Hippocampal formation (tissue), 2 donors: Measurements from ENCODE around the gene TSPAN10.
"Not testable (repeated sequence)": the region's sequence is repeated elsewhere in the genome, so short reads cannot be mapped to it uniquely, and the experiment has no call there.

Source experiments
- DNase-seq, 2 donors: peaks; one replicate each; lab custom pipeline; 2025; lab: John Stamatoyannopoulos, UW

TSPAN10 gene

DNA sequence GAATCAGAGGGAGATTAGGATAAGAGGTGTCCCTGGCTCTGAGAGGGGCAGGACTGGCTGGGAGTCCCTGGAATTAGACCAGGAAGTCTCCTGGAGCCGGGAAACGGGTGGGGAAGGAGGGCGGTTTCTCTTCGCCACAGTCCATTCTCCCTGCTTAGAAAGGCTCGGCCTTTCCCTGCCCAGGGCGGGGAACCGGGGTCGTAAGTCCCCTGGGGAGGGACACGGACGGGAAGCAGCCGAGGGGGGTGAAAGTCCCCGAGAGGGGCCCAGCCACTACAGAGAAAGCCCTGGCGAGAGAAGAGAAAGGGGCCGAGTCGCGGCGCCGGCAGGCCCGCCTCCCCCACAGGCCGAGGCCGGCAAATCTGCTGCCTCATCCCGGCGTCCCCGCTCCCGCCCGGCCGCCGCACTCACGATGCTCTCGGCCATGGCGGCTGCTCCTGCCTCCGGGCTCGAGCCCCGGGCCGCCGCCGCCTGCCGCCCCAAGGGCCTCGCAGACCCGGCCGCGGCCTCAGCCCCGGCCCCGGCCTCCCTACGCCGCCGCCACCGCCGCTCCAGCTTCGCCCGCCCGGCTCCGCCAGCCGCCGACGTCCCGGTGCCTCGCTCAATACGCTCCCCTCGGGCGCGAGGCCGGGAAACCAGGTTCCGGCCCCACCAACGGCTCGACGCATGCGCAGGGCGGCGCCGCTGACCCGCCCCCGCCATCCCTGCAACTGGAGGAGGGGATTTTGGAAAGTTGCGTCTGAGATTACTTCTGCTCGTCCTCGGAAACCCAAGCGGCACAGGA, at the start of gene TSPAN10, which contains the start of gene NPLOC4:
Gene TSPAN10, plus strand, starts transcription at position 692 of the 784 bp plus-strand sequence. CDS start 5,217 bp downstream, outside the sequence.
Gene NPLOC4, minus strand, starts transcription at position 608 of the 784 bp plus-strand sequence. Its CDS starts 182 bp downstream, at position 426.
- DNase-seq, result peak; percentile 59 to 79

DNA sequence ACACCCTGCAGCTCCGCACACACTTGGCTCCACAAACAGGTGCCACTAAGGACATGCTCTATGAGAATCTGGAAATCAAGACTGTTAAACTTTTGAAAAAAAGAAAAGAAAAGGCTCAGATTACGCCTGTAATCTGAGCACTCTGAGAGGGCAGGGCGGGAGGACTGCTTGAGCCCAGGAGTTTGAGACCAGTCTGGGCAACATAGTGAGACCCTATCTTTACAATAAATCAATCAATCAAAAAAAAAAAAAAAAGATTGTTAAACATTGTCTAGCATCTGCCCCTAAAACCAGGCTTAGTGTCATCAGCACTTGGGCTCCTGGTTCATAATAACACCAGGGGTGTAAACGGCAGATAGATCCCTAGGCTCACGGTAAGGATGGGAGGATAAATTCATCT, 47.4 kb upstream of the TSPAN10 start:
- DNase-seq, result no peak

DNA sequence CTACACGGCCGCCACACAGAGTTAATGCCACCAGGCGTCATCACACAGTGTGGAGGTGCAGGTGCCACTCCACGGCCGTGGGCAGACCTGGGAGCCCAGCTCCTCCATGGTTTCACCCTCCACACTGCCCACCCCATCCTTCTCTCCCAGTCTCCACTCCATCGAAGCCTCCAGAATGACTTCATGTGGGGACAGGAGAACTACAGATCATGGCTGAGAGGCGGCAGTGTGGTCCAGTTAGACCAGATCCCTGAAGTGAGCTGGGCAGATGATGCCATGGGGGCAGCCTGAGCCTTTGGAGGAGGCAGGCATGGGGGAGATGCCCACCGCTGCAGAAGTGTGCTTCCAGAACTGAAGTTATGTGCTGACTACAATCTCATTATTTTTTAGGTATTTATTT, 46.9 kb upstream of the TSPAN10 start:
- DNase-seq, result no peak

DNA sequence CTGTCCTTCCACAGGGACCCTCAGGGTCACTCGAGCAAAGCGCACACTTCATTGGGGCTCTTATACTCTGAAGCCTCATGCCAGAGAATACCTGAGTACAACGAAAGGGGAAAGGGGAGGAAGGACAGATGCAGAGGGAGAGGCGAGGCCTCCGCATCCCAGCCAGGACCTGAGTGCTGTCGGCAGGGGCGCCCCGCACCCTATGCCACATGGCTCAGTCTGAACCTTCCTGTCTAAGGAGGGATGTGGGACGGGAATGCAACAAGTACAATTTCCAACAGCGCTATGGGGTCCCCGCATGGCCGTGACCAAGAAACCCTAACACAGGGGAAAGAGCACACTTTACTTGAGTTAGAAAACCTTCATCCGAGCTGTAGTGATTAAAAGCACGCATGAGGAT, 45.0 kb upstream of the TSPAN10 start:
- no peak for DNase-seq

DNA sequence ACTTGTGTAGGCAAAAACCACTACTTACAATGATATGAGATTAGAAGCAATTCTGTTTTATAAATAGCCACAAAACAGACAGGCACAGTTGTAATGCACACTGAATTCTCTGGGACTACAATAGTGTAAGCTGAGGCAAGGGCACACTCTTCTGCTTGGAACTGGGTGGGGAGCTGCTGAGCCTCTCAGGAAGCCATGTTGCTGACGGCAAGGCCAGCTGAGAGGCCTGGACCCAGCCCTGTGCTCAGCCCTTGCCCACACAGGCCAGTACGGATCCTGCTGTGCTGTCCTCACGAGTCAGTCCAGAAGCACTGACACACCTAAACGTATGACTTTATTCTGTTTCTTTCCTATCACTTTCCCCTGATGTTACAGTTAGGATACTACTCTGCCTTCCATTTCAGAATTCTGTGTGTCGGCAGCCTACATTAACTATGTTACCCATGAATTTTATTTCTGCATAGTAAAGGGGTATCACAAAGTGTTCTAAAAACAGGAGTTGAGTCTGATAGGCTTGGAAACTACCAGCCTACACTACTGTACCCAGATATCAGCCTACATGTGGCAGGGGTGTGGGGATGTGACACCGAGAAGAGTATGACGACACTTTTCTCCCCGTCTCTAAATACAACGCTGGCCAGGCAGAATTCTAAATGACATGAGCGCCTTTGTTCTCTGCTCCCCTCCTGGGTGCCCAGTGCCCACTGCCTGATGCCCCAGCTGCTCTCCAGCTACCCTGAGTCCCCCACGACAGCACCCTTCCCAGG, 43.7 kb upstream of the TSPAN10 start:
- DNase-seq, result no peak

DNA sequence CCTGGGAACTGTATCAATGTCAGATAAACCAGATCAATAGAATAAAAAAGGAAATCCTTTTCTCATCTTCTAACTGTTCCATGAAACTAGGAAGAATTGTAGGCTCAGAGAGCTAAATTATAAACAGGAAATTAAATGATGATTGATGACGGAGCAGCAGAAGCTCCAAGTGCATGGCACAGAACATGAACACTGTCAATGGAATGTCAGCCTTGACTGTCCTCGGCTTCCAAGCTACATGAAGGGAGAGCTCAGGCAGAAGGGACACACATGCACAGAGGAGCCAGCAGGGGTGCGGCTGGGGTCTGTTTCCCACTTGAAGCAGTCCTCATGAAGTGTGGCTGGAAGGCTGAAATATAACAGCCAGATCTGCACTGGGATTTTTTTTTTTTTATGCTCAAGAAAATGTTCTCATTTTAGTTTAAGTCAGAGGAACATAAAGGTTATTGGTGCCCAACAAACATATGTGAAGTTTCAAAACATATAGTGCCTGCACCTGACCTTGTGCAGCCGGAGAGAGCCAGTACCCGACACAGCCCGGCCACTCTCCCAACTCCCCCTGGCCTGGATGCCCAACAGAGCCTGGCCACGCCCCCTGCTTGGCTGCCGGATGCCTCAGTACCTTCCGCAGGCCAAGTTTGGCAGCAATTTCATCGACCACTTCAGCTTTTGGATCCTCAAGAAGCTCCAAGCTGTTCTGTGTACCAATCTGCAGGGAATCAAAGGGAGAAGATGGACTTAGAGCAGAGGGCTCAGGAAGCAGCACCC, 37.1 kb upstream of the TSPAN10 start:
- DNase-seq, result no peak

DNA sequence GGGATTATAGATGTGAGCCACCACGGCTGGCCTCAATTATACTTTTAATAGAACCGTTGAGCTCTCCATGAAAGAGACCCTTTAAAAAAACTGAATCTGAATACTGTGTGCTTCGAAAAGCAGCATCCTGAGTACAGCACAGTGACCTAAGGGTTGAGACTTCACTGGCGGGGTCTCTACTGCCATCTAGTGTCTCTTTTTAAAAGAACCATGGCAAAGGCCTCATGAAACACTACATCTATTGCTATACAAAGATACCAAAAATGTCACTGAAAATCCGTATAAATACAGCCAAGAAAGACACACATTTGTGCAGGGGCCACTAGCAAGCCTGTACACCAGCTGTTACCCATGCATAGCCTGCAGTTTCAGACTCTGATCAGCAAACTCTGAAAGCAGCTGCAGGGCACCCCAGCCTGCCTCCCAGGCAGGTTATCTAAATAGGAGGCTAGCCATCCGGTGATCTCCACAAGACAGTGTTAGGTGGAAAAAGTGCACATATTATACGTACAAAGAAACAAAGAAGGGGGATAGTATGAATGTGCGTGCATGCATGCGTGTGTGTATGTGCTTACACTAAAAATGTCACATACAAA, 35.4 kb upstream of the TSPAN10 start:
- DNase-seq, result peak; percentile 23 to 40

DNA sequence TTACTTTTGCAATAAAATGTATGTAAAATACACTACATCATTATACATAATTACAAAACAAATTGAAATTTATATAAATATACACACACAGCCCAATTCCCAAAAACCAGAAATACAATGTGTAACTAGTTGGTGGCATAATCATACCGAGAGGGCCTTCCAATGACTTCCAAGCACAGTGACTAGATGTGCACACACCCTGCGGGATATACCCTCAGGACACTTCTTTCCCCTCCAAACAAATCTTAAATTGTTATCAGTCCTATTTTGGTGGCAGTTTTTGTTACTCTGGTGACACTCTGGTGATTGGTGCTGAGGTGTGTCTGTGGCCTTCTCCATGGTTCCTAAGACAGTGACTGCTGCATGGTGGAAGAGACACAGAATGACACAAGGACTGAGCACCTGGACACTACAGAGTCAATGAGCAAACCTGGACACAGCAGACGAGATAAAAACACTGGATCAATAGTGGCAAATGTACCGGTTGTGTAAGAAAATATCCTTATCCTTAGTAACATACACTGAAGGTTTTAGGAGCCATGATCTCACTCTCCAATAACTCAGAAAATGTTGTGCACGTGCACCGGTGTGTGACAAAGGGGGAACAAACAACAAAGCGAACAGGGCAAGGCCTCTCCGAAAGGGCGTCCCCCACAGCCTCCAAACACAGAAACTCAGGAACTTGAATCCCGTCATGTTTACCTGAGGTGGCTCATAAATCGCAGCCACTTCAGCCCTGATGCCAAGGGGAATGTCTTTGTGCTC, 33.0 kb upstream of the TSPAN10 start:
- no peak for DNase-seq

DNA sequence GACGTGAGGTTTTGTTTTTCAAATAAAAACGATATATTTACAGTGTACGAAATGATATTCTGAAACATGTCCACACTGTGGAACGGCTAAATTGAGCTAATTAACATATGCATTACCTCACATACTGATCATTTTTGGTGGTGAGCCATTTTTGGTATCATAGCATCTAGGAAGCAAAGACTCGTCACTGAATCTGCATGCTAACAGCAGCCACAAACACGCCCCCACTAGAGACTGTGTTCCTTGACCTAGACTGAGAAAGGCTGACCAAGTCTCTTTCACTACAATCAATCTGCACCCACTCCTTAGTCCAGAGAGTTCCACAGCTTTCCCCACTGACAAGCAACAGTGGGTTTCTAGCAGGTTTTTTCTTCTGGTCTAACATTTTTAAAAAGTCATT, 29.6 kb upstream of the TSPAN10 start:
- no peak for DNase-seq

DNA sequence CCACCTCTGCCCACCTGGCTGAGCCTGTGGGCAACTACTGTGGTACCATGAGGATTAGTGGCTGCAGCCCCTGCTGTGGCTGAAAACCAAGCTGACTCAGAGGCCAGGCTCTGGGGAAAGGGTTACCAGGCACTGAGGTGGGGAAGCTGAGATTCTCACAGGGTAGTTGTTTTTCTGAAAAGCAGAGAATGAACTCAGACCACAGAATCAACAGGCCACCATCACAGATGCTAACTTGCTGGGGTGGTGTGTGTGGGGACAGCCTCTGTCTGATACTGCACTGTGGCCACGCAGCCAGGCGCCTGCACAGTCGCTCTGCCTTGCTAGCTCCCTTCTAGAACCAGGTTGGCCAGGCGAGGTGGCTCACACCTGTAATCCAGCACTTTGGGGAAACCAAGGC, 28.9 kb upstream of the TSPAN10 start:
- DNase-seq, result no peak

DNA sequence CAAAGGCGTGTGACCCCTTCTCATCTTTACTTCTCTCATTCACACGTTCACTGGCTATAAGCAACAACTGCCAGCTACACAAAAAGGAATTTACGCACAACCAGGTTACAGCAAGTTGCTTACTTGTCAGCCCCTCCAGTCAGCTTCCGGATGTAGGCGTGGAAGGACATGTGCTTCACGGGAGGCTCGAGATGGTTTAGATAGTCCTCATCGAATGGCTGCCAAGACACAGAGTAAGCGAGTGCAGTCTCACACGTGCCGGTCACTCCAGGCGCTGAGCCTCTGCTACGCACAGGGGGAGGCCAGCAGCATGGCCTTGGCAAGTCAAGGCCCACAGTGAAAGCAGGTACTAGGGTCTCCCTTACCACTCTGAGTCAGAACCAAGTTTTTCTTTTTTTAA, 28.4 kb upstream of the TSPAN10 start:
- no peak for DNase-seq

DNA sequence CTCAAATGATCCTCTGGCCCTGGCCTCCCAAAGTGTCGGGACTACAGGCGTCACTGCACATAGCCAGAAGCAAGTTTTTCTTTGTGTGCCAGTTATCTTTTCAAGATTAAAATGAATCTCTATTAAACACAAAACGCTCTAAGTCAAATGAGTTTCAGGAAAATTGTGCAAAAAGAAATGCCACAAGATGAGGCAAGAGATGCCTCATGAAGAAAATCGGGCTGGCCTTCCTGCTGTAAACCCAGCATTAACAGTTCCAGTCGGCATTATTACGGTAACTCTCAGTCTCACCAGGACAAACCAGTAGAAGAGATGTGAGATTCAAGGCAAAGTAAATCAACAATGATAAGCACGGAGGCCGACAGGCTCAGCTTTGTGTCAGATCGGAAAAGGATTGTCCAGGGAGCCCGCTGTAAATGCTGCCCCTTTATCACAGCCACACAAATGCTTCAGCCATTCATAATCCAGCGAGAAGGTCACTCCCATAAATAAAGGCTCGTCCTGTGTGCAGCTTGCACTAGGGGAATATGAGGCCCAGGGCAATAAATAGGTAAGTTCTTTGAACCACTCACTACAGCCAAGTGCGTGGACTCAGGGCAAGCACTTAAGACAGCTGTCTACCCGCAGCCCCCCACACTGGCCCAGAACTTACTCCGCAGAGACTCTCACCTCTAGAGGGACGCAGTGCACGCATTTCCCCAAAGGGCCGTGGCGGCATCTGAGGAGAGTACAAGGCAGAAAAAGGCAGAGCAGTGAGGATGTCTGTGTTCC, 27.3 kb upstream of the TSPAN10 start:
- no peak for DNase-seq

DNA sequence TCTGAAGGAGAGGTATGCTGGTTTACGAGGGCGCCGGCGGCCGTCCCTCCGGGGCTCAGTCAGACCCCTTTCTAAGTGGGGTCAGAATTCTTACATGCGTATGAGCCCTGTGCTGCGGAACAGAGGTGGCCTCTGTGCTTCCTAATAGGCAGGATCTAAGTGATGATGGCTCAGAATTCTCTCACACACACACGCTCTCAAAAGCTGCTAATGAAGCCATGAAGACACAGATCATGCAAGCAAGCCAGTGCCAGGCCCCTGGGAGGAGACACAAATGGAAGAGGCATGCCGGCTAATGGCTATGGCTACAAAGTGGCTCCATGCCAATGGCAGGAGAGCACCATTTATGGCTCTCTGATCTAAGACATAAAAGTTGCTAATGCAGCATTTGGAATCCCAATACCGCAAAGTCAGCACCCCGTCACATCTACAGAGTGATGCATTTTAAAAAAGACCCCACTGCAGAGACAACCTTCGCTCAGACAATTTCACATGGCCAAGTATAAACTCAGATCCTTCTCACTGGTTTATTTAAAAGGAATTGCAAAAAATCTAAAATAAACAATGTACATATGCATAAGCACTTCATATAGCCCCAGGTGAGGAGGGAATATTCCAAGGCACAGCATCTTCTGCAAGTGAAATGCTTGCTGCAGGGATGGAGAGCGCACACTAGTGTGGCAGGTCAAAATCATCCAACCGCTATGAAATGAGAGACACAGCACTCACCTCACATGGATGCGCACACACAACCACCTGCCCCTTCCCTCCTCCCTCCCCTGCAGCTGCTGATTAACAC, 24.6 kb upstream of the TSPAN10 start:
- no peak for DNase-seq

DNA sequence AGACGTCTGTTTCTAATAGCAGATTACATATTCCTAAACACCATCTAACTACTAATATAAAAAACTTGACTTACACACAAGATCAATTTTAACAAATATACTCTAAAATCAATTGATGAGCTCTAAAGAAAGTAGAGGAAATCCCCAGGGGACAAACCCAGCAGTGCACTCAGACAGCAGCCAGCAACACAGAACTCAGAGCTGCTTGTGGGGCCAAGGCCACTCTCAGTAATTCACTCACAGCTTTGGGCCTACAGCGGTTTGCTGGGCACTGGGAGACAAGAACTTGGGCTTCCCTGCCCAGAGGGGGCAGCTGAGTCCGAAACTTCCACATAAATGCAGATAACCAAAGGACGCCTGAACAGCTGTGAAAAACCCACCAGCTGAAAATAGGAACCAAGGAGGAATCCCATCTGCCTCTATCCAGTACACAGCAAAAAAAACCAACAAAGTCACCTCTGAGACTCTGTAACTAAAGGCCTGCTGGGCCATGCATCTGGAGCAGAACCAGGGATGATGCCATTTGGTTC, 21.5 kb upstream of the TSPAN10 start:
- no peak for DNase-seq

DNA sequence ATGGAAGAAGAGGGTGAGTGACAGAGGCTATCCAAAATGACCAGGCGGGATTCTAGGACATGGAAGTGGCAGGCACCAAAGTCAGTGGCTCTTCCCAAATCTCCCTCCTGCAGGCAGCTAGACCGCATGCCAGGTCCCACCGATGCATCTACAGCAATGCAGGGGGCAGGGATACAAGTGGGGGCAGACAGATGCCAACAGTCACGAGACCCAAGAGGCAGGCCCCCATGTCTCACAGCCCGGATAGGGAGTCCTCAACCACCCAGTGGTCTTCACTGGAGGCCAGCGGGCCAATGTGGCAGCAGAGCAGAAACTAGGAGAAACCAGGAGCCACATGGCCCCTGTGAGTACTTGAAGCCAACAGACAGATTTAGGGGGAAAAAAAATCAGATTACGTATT, 20.1 kb upstream of the TSPAN10 start:
- DNase-seq, result no peak

DNA sequence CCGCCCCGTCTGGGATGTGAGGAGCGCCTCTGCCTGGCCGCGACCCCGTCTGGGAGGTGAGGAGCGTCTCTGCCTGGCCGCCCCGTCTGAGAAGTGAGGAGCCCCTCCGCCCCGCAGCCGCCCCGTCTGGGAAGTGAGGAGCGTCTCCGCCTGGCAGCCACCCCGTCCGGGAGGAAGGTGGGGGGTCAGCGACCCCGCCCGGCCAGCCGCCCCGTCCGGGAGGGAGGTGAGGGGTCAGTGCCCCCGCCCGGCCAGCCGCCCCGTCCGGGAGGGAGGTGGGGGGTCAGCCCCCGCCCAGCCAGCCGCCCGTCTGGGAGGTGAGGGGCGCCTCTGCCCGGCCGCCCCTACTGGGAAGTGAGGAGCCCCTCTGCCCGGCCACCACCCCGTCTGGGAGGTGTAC, 18.7 kb upstream of the TSPAN10 start:
- not testable (repeated sequence) for DNase-seq

DNA sequence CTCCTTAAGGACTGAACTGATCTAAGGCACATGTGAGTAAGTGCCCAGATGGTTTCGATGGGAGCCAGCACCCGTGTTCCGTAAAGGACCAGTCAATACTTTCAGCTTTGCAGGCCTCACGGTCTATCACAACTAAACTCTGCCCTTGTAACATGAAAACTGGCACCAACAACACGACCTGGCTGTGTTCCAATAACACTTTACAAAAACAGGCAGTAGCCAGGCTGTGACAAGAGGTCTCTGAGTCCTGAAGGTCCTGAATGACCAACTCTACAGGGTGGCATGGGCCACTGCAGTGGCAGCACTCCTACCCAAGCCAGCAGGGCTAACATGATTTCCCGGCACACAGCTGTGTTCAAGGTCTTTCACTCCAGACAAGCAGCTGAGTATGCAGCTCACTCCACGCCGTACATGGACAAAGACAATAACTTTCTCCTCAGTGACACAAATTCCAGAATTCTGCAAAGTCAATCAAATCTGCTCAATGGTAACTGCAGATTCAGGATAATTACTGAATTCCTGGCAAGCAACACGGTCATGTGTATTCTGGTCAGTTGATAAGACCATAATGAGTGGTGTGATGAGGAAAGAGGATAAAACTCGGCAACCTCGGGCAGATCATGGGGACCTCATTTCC, 15.4 kb upstream of the TSPAN10 start:
- no peak for DNase-seq

DNA sequence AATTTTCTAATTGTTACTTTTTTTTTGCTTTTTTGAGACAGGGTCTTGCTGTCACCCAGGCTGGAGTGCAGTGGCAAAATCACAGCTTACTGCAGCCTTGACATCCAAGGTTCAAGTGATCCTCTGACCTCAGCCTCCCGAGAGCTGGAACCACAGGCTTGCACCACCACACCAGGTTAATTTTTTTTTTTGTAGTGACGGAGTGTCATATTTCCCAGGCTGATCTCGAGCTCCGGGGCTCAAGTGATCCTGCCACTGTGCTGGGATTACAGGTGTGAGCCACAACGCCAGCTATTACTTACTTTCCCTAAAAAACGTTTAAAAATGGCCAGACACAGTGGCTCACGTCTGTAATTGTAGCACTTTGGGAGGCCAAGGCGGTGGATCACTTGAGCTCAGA, 6.7 kb upstream of the TSPAN10 start:
- DNase-seq, result no peak

DNA sequence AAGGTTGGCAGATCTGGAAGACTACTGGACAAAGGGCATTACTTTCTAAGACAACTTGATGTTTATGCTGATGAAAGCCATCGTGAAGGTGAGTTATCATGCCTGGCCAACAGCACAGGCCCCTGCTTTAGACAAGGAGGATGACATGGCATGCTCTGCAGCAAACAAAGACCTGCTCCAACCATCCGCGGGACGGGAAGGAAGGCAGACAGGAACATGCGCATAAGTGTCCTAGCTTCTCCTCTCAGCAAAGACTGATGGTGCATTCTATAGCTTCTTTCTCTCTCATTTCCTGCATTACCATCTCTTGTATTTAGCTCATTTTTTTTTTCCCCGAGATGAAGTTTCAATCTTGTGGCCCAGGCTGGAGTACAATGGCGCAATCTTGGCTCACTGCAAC, 5.5 kb upstream of the TSPAN10 start:
- no peak for DNase-seq
